HepG2 (cell line): ENCODE data around the gene SAPCD2. TPM values are rescaled to one million over a fixed set of nuclear protein-coding genes. Genes with fewer than 3 reads are reported as not detected.

Source experiments
- ARHGAP35 ChIP-seq: sonication (generic); formaldehyde crosslinking; IDR thresholded peaks from 2 replicates; pipeline ENCODE4 v1.9.0; 2022; ENCODE audit warnings: mild to moderate bottlenecking, inconsistent platforms, moderate library complexity, missing genetic modification reagents, borderline replicate concordance
- ATF1 ChIP-seq: IDR thresholded peaks from 2 replicates; pipeline ENCODE4 v1.6.1; 2016; ENCODE audit warnings: mild to moderate bottlenecking, control low read depth
- CEBPG ChIP-seq: IDR thresholded peaks from 2 replicates; pipeline ENCODE4 v1.6.1; 2016
- CREB1 ChIP-seq, 2 experiments: fragments of 450-650 bp in 1 of 2; IDR thresholded peaks; 2 replicates each; pipeline ENCODE4 v1.6.1; 2016 to 2017; ENCODE audit warnings: control low read depth in 1 of 2, mild to moderate bottlenecking in 1 of 2, missing compliant biosample characterization in 1 of 2, missing genetic modification characterization in 1 of 2
- DNMT1 ChIP-seq: sonication (generic); formaldehyde crosslinking; IDR thresholded peaks from 2 replicates; pipeline ENCODE4 v1.5.1; 2020; ENCODE audit warnings: mild to moderate bottlenecking, missing genetic modification reagents
- FIP1L1 ChIP-seq: fragments of 200-400 bp; formaldehyde crosslinking; IDR thresholded peaks from 2 replicates; pipeline ENCODE4 v1.6.1; 2018; ENCODE audit warnings: low read depth, mild to moderate bottlenecking, low read length, moderate library complexity, borderline replicate concordance; ENCODE audit not compliant: insufficient read depth
- KLF12 ChIP-seq: sonication (generic); formaldehyde crosslinking; IDR thresholded peaks from 2 replicates; pipeline ENCODE4 v1.4.0; 2020; ENCODE audit warnings: missing genetic modification reagents, borderline replicate concordance
- MIER2 ChIP-seq: IDR thresholded peaks from 2 replicates; pipeline ENCODE4 v1.6.1; 2016; ENCODE audit warnings: missing biosample characterization, missing genetic modification reagents
- NFIC ChIP-seq: IDR thresholded peaks from 2 replicates; pipeline ENCODE4 v1.6.1; 2012; ENCODE audit warnings: mild to moderate bottlenecking, low read length, inconsistent platforms
- ONECUT2 ChIP-seq: sonication (generic); formaldehyde crosslinking; IDR thresholded peaks from 2 replicates; pipeline ENCODE4 v1.4.0; 2020; ENCODE audit warnings: missing genetic modification reagents
- POLR2A ChIP-seq, 2 experiments: IDR thresholded peaks; 2 replicates each; pipeline ENCODE4 v1.6.1; 2011; ENCODE audit warnings: low read depth in 2 of 2, low read length in 2 of 2, mild to moderate bottlenecking in 1 of 2, moderate library complexity in 1 of 2; ENCODE audit not compliant: insufficient read depth in 1 of 2
- RBM22 ChIP-seq: fragments of 200-400 bp; formaldehyde crosslinking; optimal IDR thresholded peaks from 2 replicates; pipeline ENCODE3; 2017; ENCODE audit warnings: mild to moderate bottlenecking, low read length, moderate library complexity
- RFX5 ChIP-seq: IDR thresholded peaks from 2 replicates; pipeline ENCODE4 v1.6.1; 2011; ENCODE audit warnings: low read depth, low read length, improper control_type of control experiment
- RFXANK ChIP-seq: IDR thresholded peaks from 2 replicates; pipeline ENCODE4 v1.6.1; 2016
- TOPORS ChIP-seq: sonication (generic); formaldehyde crosslinking; IDR thresholded peaks from 2 replicates; pipeline ENCODE4 v1.8.0; 2023; ENCODE audit warnings: mild to moderate bottlenecking, missing genetic modification reagents
- ZFP90 ChIP-seq: sonication (generic); formaldehyde crosslinking; IDR thresholded peaks from 2 replicates; pipeline ENCODE4 v1.8.0; 2022; ENCODE audit warnings: missing genetic modification reagents, mild to moderate bottlenecking, inconsistent platforms, borderline replicate concordance
- ZNF124 ChIP-seq: sonication (generic); formaldehyde crosslinking; IDR thresholded peaks from 2 replicates; pipeline ENCODE4 v1.4.0; 2020; ENCODE audit warnings: missing genetic modification reagents
- ZNF138 ChIP-seq: sonication (generic); formaldehyde crosslinking; IDR thresholded peaks from 2 replicates; pipeline ENCODE4 v1.5.0; 2020; ENCODE audit warnings: mild to moderate bottlenecking, low read depth, missing genetic modification reagents
- ZNF225 ChIP-seq: sonication (generic); formaldehyde crosslinking; IDR thresholded peaks from 2 replicates; pipeline ENCODE4 v1.4.0; 2020; ENCODE audit warnings: mild to moderate bottlenecking, missing genetic modification reagents
- ZNF230 ChIP-seq: sonication (generic); formaldehyde crosslinking; IDR thresholded peaks from 2 replicates; pipeline ENCODE4 v1.4.0; 2020; ENCODE audit warnings: mild to moderate bottlenecking, missing genetic modification reagents
- ZNF331 ChIP-seq: sonication (generic); formaldehyde crosslinking; IDR thresholded peaks from 2 replicates; pipeline ENCODE4 v1.4.0; 2020; ENCODE audit warnings: missing genetic modification reagents
- ZNF33B ChIP-seq: sonication (generic); formaldehyde crosslinking; IDR thresholded peaks from 2 replicates; pipeline ENCODE4 v1.5.1; 2020; ENCODE audit warnings: mild to moderate bottlenecking, missing genetic modification reagents
- ZNF34 ChIP-seq: sonication (generic); formaldehyde crosslinking; IDR thresholded peaks from 2 replicates; pipeline ENCODE4 v1.4.0; 2020; ENCODE audit warnings: mild to moderate bottlenecking, missing genetic modification reagents, borderline replicate concordance
- ZNF816 ChIP-seq: sonication (generic); formaldehyde crosslinking; IDR thresholded peaks from 2 replicates; pipeline ENCODE4 v1.8.0; 2022; ENCODE audit warnings: missing genetic modification reagents, mild to moderate bottlenecking, borderline replicate concordance
- polyA plus RNA-seq, 8 experiments: library from polyadenylated mRNA; depleted of rRNA in 3 of 8; stranded (reverse) in 7 of 8; unstranded in 1 of 8; fragments of >200 nt; fragmentation: Illumina TruSeq in 4 of 8; extraction: Trizol in 4 of 8; gene quantifications; 2 replicates each; pipeline versions ENCODE4 v1.2.1 to v1.2.3, GENCODE V29; 2011 to 2016; ENCODE audit warnings: low read depth in 4 of 8, missing spikeins in 1 of 8, mixed read lengths in 1 of 8; ENCODE audit not compliant: insufficient read depth in 1 of 8
- total RNA-seq, 5 experiments: library from RNA; depleted of rRNA; stranded (reverse); fragments of >200 nt; fragmentation: Illumina TruSeq; extraction: Trizol; gene quantifications; 2 replicates each; pipeline ENCODE4 v1.2.3, GENCODE V29; 2016; ENCODE audit warnings: low read depth in 1 of 5
- TF ChIP-seq, protein P1 (sequence below), 2 experiments: sonication (generic) in 1 of 2; formaldehyde crosslinking in 1 of 2; IDR thresholded peaks; 2 replicates each; pipeline versions ENCODE4 v1.5.1 to v1.6.1; 2011 to 2020; ENCODE audit warnings: borderline replicate concordance in 1 of 2, low read depth in 1 of 2, low read length in 1 of 2, mild to moderate bottlenecking in 1 of 2, missing genetic modification reagents in 1 of 2, moderate library complexity in 1 of 2
- TF ChIP-seq, protein P2 (sequence below): sonication (generic); formaldehyde crosslinking; IDR thresholded peaks from 2 replicates; pipeline ENCODE4 v1.4.0; 2020; ENCODE audit warnings: mild to moderate bottlenecking, missing genetic modification reagents
- TF ChIP-seq, protein P3 (sequence below): sonication (generic); formaldehyde crosslinking; IDR thresholded peaks from 2 replicates; pipeline ENCODE4 v1.8.0; 2023; ENCODE audit warnings: mild to moderate bottlenecking, missing genetic modification reagents

SAPCD2 gene
- total and polyA plus RNA-seq, 2 of the 13 experiments (the other 11 are each of a cell fraction or from before 2014, with no cell fraction given) = 21.9 to 42.8 TPM

DNA sequence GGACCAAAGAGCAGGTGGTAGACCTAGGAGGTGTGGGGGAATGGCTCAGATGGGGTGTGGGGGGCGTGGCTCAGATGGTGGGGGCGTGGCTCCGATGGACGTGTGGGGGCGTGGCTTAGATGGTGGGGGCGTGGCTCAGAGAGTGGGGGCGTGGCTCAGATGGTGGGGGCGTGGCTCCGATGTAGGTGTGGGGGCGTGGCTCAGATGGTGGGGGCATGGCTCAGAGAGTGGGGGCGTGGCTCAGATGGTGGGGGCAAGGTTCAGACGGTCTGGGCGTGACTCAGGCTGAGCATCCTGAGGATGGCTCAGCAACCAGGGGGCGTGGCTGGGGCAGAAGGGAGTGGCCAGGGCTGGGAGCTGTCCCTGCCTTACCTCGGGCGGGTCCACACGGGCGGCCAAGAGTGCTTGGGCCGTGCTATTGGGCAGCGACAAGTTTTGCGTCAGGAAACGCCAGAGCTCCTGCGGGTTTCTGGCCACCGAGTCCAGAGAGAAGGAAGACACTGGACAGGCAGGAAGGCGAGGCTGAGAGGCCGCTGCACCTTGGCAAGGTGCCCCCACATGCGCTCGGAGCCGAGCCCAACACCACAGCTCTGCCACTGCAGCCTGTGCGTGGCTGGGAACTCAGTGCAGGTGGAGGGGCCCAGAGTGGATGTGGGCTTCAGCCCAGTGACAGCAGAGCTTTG lies 48.2 kb downstream of the SAPCD2 start (continued):
- TF ChIP-seq ZNF331 (CRISPR knock-in tag) = 0 out of 2 replicates have a peak, but pooled peaks have one; percentile 24
- TF ChIP-seq MIER2 (CRISPR knock-in tag) = no peak
- TF ChIP-seq KLF12 (CRISPR knock-in tag) = 0 out of 2 replicates have a peak, but pooled peaks have one; percentile 49
- TF ChIP-seq POLR2A (IDR thresholded peaks at IDR 0.05; ENCODE audit: insufficient read depth in 1 of 2, low read depth in 2 of 2, low read length in 2 of 2) = no peak
- TF ChIP-seq, protein P1, sequence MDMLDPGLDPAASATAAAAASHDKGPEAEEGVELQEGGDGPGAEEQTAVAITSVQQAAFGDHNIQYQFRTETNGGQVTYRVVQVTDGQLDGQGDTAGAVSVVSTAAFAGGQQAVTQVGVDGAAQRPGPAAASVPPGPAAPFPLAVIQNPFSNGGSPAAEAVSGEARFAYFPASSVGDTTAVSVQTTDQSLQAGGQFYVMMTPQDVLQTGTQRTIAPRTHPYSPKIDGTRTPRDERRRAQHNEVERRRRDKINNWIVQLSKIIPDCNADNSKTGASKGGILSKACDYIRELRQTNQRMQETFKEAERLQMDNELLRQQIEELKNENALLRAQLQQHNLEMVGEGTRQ (IDR thresholded peaks at IDR 0.05; ENCODE audit: low read depth, low read length) = no peak
- TF ChIP-seq, protein P1 (CRISPR knock-in tag; IDR thresholded peaks at IDR 0.05; ENCODE audit: borderline replicate concordance) = peak; percentile 17; the same call in 1 of the 2 replicates
- TF ChIP-seq RBM22 = no peak
- TF ChIP-seq ZNF33B (CRISPR knock-in tag) = no peak
- no peak for TF ChIP-seq ZNF816 (CRISPR knock-in tag)
- TF ChIP-seq CREB1 (IDR thresholded peaks at IDR 0.05) = no peak
- no peak for TF ChIP-seq CREB1 (CRISPR knock-in tag; IDR thresholded peaks at IDR 0.05)
- TF ChIP-seq NFIC = no peak
- TF ChIP-seq ZNF124 (CRISPR knock-in tag) = no peak
- TF ChIP-seq, protein P2, sequence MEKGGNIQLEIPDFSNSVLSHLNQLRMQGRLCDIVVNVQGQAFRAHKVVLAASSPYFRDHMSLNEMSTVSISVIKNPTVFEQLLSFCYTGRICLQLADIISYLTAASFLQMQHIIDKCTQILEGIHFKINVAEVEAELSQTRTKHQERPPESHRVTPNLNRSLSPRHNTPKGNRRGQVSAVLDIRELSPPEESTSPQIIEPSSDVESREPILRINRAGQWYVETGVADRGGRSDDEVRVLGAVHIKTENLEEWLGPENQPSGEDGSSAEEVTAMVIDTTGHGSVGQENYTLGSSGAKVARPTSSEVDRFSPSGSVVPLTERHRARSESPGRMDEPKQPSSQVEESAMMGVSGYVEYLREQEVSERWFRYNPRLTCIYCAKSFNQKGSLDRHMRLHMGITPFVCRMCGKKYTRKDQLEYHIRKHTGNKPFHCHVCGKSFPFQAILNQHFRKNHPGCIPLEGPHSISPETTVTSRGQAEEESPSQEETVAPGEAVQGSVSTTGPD (CRISPR knock-in tag) = no peak
- no peak for TF ChIP-seq ZFP90 (CRISPR knock-in tag)
- no peak for TF ChIP-seq RFX5
- no peak for TF ChIP-seq ZNF230 (CRISPR knock-in tag)
- TF ChIP-seq FIP1L1 = no peak
- no peak for TF ChIP-seq TOPORS (CRISPR knock-in tag)
- TF ChIP-seq ONECUT2 (CRISPR knock-in tag) = no peak
- TF ChIP-seq ZNF34 = no peak
- TF ChIP-seq ZNF225 (CRISPR knock-in tag) = no peak
- no peak for TF ChIP-seq CEBPG (CRISPR knock-in tag)
- peak; percentile 57; the same call in 1 of the 2 replicates for TF ChIP-seq DNMT1 (CRISPR knock-in tag)
- no peak for TF ChIP-seq RFXANK (CRISPR knock-in tag)
- TF ChIP-seq ZNF138 (CRISPR knock-in tag) = 0 out of 2 replicates have a peak, but pooled peaks have one; percentile 76
- TF ChIP-seq, protein P3, sequence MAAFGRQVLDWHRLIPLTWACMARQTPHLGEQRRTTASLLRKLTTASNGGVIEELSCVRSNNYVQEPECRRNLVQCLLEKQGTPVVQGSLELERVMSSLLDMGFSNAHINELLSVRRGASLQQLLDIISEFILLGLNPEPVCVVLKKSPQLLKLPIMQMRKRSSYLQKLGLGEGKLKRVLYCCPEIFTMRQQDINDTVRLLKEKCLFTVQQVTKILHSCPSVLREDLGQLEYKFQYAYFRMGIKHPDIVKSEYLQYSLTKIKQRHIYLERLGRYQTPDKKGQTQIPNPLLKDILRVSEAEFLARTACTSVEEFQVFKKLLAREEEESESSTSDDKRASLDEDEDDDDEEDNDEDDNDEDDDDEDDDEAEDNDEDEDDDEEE (CRISPR knock-in tag) = no peak
- no peak for TF ChIP-seq ARHGAP35
- TF ChIP-seq ATF1 (CRISPR knock-in tag) = no peak
